Stimulated activated CD4-positive, alpha-beta T cell treated with anti-CD3 and anti-CD28 coated beads, Interleukin-1b, Interleukin-23, amount 100 ng/mL, for 24 hours (primary cell): ENCODE data around the gene SCN3A.

Experiments
- DNase-seq, 4 experiments: peaks; one replicate each; pipeline ENCODE4 v3.0.0-alpha.2; 2020; ENCODE audit warnings: low read depth in 4 of 4, low spot score in 1 of 4

Gene SCN3A

DNA sequence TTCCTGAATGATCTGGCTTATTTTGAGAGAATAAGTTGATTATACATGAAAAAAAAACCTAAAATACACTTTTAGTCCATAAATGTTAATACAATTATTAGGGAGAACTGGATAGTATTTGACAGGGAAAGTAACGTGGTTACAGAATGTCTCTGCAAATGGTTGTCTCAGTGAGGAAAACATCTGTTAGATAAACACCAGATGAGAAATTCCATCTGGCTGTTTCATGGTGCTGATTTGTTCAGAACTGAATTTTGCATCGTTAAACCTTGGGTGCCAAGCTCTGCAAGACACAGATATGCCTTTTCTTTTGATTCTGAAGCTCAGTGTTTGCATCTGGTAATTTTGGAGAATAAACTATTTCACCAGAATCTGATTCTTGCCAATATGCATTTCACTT lies 90.4 kb downstream of the SCN3A start:
- no peak for DNase-seq

DNA sequence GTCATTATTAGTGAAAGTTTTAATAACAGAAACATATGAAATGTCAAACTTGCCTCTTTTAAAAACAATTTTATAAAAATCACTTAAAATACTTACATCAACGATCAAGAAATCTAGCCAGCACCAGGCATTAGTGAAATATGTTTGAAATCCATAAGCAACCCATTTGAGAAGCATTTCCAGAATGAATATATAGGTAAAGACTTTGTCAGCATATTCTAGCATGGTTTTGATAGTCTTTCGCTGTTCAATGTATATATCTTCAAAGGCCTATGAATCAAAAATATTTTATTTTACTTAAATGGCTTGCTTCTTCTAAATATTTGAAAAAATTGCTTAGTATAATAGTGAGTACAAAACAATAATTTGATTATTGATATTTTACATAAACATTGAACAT lies 91.1 kb downstream of the SCN3A start:
- no peak for DNase-seq

DNA sequence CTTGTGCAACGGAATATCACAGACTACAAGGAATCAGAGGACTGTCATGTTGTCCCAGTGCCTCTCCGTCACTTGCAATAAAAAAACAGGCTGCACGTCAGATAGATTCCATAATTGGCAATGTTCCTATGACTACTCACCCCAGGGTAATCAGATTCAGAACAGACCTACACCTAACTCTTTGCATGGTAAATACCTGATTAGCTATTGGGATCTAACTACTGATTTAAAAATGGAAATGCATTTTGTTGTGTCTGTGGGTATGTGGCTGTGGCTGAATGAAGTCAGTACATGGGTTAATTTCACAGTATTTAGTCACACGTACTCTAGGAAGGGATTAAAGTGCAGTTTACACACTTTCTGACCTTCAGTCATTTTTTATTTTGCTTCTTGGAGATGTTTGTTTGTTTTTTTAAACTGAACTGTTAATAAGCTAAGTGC lies 91.7 kb downstream of the SCN3A start:
- DNase-seq = no peak

DNA sequence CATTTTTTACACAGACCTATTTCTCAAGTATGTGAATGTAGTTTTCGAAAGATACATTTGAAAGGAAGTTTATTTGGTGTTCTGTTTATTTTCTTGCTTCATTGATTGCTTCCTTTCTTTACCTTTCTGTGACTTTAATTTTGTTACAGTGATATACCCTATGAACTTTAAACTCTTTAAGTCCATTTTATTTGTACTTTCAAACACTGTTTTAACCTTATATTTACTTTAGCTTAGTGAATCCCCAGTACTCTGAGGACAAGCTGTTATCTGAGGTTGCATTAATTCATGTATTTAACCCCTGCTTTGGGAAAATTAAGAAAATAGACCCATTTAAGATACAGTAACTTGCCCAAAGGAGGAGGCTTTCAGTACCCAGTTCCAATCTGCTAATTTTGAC lies 93.5 kb downstream of the SCN3A start:
- no peak for DNase-seq

DNA sequence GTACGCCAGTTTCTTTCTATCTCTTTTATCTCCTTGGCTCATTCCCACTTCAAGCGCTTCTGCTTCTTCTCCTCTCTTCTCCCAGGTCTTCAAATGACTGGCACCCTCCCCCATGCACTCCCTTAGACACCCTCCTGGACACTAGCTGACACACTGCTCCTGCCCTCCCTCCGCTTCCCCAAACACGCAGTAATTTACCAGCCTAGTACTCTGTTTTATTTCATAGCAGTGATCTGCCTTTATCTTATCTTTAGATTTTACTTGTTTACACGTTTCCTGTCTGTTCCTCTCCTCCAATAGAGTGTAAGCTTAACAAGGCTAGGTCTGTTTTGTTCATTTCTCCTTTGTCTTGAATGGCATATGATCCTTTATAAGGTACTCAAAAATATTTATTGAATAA lies 93.9 kb downstream of the SCN3A start:
- DNase-seq = no peak

DNA sequence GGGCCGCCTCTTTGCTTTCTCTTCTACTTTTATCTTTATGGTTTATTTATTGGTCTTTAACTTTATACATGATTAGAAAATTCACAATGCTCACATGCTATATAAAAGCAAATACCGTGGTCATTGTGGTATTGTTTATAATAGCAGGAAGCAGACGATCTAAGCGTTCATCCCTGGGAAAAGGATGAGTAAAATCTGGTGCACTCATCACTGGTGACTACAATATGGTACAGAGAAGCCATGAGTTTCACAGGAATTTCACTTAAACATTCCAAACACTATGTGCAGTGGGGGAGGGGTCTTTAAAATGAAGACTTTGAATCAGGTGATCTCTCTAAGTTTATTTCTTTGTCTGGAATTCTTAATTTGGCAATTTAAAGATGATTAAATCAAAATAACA lies 97.9 kb downstream of the SCN3A start:
- no peak for DNase-seq

DNA sequence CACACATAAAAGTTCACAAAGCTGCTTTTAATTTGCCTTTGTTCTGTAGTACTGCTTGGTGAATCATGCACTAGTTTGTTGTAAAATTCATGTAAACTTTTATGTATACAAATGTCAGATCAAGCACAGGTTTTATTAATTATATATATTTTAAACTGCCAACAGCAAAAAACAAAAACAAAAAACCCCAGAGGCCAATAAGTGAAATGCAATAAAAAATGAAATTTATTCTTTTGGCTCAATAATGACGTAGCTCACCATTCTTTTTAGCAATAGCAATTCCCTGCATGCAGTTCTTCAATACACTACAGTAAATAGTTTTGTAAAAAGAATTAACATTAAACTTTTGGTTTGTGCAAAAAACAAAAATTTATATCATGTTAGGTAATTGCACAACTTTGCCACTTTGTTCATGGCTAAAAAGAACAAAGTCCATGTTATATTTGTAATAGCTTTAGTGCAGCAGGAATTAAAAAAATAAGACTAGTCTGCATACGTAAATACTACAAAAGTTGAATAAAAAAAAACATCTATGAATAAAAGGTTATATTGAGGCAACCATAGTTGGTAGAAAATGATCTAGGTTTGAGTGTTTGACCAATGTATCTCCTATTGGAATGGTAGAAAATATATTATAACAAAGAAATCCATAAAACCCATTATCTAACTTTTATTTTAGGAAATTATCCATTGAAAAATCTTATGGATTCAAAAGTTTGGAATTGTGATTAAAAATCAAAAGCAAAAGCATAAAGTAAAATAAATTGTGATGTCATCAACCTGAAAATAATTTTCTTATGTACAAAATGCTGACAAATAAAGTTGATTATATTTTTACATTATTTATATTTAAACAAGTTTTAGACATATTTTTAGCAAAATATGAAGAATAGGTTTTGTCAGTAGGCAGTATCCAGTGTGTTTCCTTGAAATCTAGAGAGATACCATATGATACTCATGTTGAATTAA lies 115.6 kb downstream of the SCN3A start:
- no peak for DNase-seq

DNA sequence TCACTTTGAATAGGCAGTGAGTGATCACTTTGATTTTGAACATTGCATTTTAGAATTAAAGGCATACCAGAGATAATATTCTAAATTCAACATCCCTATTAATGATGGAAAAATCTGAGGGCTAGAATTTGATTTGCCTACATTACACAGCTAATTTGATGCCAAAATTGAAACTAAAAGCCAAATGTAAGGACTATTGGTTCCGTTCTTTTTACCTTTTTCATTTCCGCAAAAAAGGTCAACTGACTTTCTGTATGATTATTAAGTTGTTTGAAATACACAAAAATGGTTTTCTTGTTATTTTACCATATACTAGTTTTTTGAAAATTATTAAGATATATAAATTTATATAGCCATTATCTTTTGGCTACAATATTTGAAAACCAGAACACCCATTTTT lies 117.5 kb downstream of the SCN3A start:
- DNase-seq = no peak

DNA sequence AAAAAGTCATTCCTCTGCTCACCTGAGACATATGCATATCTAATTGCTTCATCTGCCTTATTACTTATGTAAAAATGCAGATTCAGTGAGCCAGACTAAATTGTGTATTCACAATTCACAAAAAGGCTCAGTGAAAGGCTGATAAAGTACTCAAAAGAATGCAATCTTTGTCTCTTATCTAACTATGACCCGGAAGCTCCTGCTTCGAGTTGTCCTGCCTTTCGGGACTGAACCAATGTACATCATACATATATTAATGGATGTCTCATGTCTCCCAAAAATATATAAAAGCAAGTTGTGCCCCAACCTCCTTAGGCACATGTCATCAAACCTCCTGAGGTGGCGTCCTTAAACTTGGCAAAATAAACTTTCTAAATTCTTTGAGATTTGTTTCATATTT lies 120.5 kb downstream of the SCN3A start:
- no peak for DNase-seq

DNA sequence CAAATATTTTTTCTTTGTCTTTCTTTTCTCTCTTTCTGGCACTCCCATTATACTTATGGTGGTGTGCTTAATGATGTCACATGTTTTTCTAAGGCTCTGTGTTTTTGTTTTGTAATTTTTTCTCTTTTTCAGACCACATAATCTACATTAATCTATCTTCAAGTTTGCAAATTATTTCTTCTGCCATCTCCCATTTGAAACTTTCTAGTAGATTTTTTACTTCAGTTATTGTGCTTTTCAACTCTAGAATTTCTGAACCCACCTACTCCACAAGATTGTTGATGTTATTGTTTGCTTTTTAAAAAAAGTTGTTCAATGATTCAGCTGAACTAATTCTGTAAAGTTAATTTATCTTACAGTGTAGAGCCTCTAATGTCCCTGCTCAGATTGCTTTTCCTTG lies 121.4 kb downstream of the SCN3A start:
- DNase-seq = no peak

DNA sequence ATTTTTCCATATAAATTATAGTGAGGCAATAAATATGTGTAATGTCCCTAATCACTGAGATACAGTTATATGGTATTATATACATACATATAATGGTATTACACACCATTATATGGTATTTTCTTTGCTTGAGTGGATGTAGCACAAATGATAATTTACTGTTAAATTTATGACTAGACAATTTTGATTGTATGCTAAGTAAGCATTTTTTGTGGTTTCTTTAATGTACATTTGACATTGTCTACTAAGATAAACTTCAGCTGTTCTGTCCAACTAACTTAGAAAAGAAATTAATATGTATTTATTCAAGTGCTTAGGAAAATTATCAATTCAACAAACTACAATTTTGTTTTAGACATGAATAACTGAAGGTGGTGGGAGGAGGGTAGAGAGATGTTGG lies 122.6 kb downstream of the SCN3A start:
- no peak for DNase-seq

DNA sequence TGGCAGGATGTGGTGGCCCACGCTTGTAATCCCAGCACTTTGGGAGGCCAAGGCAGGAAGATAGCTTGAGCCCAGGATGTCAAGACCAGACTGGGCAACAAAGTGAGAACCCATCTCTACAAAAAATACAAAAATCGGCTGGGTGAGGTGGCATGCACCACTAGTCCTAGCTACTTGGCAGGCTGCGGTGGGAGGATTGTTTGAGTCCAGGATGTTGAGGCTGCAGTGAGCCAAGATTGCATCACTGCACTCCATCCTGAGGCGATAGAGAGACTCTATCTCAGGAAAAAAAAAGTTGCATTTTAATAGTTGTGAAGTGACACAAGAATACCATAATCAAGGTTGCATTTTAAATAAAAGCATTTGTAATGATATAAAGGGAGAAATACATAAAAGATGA lies 124.4 kb downstream of the SCN3A start:
- no peak for DNase-seq

DNA sequence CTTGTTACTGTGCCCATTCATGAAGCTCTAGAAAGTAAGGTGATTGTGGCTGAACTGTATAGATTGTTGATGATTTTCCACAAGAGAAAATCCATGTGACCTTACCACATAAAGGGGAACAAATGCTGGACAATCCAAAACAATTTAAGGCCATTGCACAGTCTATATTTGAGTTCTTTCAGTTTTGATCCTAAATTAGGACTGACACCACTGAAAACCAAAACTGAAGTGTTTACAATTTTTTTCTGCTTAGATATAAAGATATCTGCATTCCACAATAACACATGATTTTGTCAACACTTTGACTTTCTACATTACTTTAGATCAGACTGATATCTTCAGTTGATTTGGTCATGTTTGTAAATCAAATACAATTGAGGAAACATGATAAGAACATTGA lies 124.9 kb downstream of the SCN3A start:
- DNase-seq = no peak

DNA sequence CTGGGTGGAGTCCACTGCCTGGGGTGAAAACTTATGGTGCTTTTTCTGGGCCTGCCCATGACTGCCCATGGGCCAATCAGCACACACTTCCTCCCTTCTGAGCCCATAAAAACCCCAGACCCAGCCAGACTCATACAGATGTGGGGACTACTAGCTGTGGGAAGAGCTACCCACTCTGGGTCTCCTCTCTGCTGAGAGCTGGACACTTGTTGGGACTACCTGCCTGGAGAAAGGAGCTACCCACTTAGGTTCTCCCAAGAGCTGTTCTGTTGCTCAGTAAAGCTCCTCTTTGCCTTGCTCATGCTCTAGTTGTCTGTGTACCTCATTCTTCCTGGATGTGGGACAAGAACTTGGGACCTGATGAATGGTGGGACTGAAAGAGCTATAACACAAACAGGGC lies 129.0 kb downstream of the SCN3A start:
- no peak for DNase-seq

DNA sequence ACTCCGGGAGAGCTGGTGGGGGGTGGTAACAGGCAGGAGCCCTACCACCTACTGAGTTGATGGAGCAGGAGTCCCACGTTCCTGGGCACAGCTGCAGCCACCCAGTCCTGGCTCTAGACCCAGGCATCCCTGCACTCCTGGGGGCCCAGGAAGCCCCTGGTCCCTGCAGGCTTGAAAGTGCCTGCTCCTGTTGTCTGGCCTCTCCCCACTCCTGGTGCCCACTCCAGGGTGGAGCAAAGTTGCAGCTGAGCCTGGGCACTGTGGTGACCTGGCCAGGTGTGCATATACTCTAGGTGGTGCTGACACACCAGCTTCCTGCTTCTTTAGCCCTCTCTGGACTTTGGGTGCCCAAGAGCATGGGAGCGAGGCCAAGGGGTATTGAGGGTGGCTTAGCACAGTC lies 129.5 kb downstream of the SCN3A start:
- DNase-seq = no peak

DNA sequence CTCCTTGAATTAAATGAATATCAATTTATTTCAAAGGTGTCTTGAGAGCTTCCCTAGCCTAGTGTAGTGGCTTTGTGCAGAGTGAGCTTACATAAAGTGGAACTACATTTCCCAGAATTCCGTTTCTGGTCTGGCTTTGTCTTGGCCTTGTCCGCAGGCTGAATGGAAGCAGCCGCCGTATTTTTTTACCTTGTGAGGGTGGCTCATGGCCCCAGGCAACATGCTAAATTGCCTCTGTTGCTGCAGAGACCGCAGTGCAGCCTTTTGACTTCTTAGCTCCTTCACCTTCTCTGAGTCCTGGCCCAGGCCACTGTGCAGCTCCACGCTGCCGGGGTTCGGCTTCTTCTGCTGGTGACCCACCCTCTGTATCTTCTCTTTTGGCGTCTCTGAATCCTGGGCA lies 133.8 kb downstream of the SCN3A start:
- DNase-seq = no peak

DNA sequence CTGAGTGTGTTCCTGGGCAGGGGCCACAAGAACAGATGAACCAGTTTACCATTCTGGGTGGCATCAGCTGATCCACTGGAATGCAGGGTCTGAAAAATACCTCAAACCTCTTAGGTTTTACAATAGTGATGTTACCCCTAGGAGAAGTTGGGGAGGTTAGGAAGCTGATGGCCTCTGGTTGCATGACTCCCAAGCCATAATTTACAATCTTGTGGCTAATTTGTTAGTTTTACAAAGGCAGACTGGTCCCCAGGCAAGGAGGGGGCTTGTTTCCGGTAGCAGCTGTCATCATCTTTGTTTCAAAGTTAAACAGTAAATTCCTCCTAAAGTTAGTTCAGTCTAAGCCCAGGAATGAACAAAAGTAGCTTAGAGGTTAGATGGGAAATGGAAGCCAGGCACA lies 134.7 kb downstream of the SCN3A start:
- DNase-seq = no peak

DNA sequence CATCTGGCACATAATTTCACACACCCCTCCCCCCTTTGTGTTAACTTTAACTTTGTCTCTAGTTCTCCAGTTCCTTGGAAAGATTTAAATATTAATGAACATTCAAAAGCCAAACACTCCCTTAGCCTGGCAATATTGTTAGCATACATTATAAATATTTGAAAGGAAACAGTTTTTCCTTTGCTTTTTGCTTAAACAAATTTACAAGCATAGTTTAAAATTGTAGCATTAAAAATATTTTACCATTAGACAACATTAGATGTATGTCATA lies 135.4 kb downstream of the SCN3A start:
- DNase-seq = no peak

DNA sequence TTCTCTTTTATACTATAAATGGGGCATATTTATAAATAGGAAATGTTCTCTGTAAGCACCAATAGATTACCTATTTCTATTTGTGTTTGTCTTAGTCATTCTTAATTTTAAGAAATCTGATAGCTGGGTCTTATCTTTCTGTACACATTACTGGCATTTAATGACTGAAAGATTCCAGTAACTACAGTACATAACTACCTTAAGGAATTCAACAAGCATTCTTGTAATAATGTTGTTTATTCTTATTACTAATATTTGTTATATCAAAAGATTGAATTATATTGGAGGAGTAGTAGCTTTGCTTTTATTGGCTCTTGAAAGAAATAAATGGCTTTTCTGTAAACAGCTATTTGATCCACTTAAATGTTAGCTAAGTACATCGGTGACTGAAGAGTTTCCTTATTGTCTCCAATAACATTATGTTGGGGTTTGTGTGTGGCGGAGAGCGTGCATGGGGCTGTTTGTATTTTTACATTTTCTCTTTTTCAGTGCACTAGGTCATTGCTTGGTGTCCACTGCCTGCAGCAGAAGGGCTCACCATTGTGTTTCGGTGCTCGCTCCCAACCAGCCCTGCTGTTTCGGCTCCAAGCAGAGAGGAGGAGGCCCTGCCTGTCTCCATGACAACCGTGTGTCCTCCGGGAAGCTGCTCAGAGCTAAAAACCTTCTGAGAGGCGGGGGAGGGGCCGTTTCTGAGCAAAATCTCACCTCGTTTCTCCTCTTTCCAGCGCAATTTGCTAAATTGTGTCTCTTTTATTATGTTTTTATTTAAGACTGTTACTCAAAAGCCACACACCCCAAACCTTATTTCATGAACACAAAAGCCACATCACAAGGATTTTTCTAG lies 136.0 kb downstream of the SCN3A start:
- DNase-seq = no peak

DNA sequence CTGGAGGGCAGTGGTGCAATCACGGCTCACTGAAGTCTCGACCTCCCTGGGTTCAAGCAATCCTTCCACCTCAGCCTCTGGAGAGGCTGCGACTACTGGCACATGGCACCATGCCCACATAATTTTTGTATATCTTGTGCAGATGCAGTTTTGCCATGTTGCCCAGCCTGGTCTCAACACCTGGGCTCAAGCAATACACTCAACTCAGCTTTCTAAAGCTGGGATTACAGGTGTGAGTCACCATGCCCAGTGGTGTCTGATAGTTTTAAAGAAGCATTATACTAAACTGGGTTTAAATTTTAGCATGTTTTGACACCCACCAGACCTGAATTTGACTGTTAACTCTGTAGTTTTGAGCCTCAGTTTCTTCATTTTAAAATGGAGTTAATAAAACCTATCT lies 139.1 kb downstream of the SCN3A start:
- DNase-seq = no peak

DNA sequence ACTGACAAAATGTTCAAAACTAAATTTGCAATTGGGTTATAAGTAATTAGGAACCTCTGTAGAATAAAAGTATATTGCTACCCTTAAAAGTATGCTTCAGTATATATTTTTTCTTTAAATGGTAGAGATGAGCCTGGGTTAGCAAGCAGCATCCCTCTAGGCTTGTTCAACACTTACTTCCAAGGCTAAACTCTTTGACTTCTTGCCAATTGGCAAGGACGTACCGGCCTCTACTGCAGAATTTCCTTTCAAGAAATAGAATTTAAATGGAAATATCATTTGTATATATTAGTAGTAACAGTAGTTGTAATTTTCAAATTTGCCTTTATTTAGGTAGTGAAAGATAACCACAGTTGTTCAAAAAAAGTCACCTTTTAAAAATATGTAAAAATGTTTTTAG lies 143.4 kb downstream of the SCN3A start:
- DNase-seq = no peak

DNA sequence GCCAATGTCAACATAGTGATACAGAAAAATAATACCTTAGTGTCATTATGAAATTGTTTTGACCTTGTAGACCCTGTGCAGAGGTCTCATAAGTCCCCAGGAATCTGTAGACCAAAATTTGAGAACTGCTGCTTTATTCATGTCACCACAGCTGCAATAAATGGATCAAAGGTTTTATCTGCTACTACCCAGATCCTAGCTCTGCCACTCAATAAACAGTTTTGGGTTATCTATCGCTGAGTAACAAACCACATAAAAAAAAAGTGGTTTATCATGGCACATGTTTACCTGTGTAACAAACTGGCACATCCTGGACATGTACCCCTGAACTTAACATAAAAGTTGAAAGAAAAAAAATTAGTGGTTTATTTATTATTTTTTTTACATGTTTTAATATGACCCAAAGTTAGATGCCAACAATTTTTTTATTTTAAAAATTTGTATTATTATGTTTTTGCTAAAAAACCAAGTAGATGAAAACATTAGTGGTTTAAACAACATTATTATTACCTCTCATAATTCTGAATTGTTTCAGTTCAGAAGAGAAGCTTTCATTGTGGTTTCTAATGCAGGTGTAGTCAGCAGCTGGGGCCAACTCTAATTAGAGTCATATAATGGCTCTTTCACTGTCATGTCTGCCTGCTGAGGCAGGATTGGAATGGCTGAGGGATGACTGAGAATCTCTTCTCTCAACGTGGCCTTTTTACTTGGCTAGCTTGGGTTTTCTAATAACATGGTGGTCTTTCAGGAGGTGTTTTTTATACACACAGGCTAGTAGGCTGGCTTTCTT lies 145.2 kb downstream of the SCN3A start:
- no peak for DNase-seq
